HG03103 (cell line): ENCODE results near the gene GCDH.
"Not testable (repeated sequence)": the region's sequence is repeated elsewhere in the genome, so short reads cannot be mapped to it uniquely, and the experiment has no call there.

Experiments
- ATAC-seq: cut with Tn5 transposase; IDR thresholded peaks from one replicate; pipeline ENCODE4 v1.9.1; 2021; ENCODE audit warnings: low read depth; ENCODE audit not compliant: unreplicated experiment

The GCDH gene

GRCh38 chr19:12896460-12896859, 5.5 kb downstream of the GCDH start:
- no peak for ATAC-seq

GRCh38 chr19:12899891-12900518, 9.0 kb downstream of the GCDH start:
- ATAC-seq = no peak

GRCh38 chr19:12907166-12907565, 16.2 kb downstream of the GCDH start:
- no peak for ATAC-seq

GRCh38 chr19:12912571-12912970, 21.6 kb downstream of the GCDH start:
- ATAC-seq = no peak

GRCh38 chr19:12913011-12913561, 22.1 kb downstream of the GCDH start:
- no peak for ATAC-seq

GRCh38 chr19:12913851-12914690, 23.1 kb downstream of the GCDH start:
- no peak for ATAC-seq

- not testable (repeated sequence) for ATAC-seq
These were observed 24.9 kb downstream of the GCDH start for GRCh38 chr19:12915860-12916259.

- no peak for ATAC-seq
These were observed 27.3 kb downstream of the GCDH start for GRCh38 chr19:12918253-12918652.

GRCh38 chr19:12921047-12921446, 30.1 kb downstream of the GCDH start:
- ATAC-seq = no peak

- ATAC-seq = no peak
These were observed 32.0 kb downstream of the GCDH start for GRCh38 chr19:12922959-12923358.

- ATAC-seq = no peak
These were observed 33.8 kb downstream of the GCDH start for GRCh38 chr19:12924621-12925310.

- no peak for ATAC-seq
These were observed 39.2 kb downstream of the GCDH start for GRCh38 chr19:12930002-12930645.

- ATAC-seq = no peak
These were observed 41.7 kb downstream of the GCDH start for GRCh38 chr19:12932392-12933286.

GRCh38 chr19:12933287-12934072, 42.5 kb downstream of the GCDH start, which contains the start of gene FARSA:
TSS of gene FARSA (minus strand) at chr19:12933711. CDS start at chr19:12933696, 15 bp downstream.
- ATAC-seq = peak; percentile 42

- ATAC-seq = no peak
These were observed 44.1 kb downstream of the GCDH start for GRCh38 chr19:12935071-12935470.

- ATAC-seq = no peak
These were observed 45.6 kb downstream of the GCDH start for GRCh38 chr19:12936582-12936981.

GRCh38 chr19:12937093-12937926, 46.4 kb downstream of the GCDH start:
- ATAC-seq = no peak
